Measurements from ENCODE around the gene SSC5D.

SSC5D gene

GRCh38 chr19:55552620-55553019 is 64.4 kb downstream of the SSC5D start:
- Histone ChIP-seq H3K36me3 (replicated peaks) (no peaks in the 10 kb centered on the region), H3K4me3 (ENCODE audit: low read depth, low read length) (no peak overlapping the region), H3K27me3 (replicated peaks) (no peaks in the 10 kb centered on the region), H3K27ac (peak overlapping the region; percentile 14)
- peak; percentile 85 for DNase-seq
- in situ Hi-C loops (cut with HindIII; ENCODE audit: low pct_ligation_motif_present, low sequenced_read_pairs) = no loop called here
- TF ChIP-seq CTCF (IDR thresholded peaks at IDR 0.05; ENCODE audit: low read depth, low read length, missing control alignments) = no peak

- peak overlapping the region; percentile 14 for H3K27ac ChIP-seq
- H3K27me3 ChIP-seq (replicated peaks) = no peaks in the 10 kb centered on the region
- H3K36me3 ChIP-seq (replicated peaks) = no peaks in the 10 kb centered on the region
- in situ Hi-C loops (cut with HindIII; ENCODE audit: low pct_ligation_motif_present, low sequenced_read_pairs) = no loop called here
- TF ChIP-seq CTCF (IDR thresholded peaks at IDR 0.05; ENCODE audit: low read depth, low read length, missing control alignments) = peak; percentile 6
- no peak for DNase-seq
- H3K4me3 ChIP-seq (ENCODE audit: low read depth, low read length) = no peak overlapping the region
Measured at GRCh38 chr19:55553217-55554182, 65.3 kb downstream of the SSC5D start.

- Histone ChIP-seq H3K4me3 (ENCODE audit: low read depth, low read length) (no peak overlapping the region), H3K27ac (no peak overlapping the region), H3K27me3 (replicated peaks) (no peaks in the 10 kb centered on the region), H3K36me3 (replicated peaks) (no peaks in the 10 kb centered on the region)
- no peak for DNase-seq
- no peak for TF ChIP-seq CTCF (IDR thresholded peaks at IDR 0.05; ENCODE audit: low read depth, low read length, missing control alignments)
- in situ Hi-C loops (cut with HindIII; ENCODE audit: low pct_ligation_motif_present, low sequenced_read_pairs) = no loop called here
Measured at GRCh38 chr19:55554302-55554701, 66.1 kb downstream of the SSC5D start.

GRCh38 chr19:55554741-55555152 is 66.5 kb downstream of the SSC5D start:
- no peaks in the 10 kb centered on the region for H3K27me3 ChIP-seq (replicated peaks)
- H3K36me3 ChIP-seq (replicated peaks) = no peaks in the 10 kb centered on the region
- no peak for DNase-seq
- H3K27ac ChIP-seq = no peak overlapping the region
- in situ Hi-C loops (cut with HindIII; ENCODE audit: low pct_ligation_motif_present, low sequenced_read_pairs) = no loop called here
- no peak for TF ChIP-seq CTCF (IDR thresholded peaks at IDR 0.05; ENCODE audit: low read depth, low read length, missing control alignments)
- no peak overlapping the region for H3K4me3 ChIP-seq (ENCODE audit: low read depth, low read length)

GRCh38 chr19:55559684-55560083 is 71.4 kb downstream of the SSC5D start:
- Histone ChIP-seq H3K27me3 (replicated peaks) (no peaks in the 10 kb centered on the region), H3K36me3 (replicated peaks) (no peaks in the 10 kb centered on the region), H3K27ac (no peak overlapping the region), H3K4me3 (ENCODE audit: low read depth, low read length) (no peak overlapping the region)
- in situ Hi-C loops (cut with HindIII; ENCODE audit: low pct_ligation_motif_present, low sequenced_read_pairs) = no loop called here
- no peak for TF ChIP-seq CTCF (IDR thresholded peaks at IDR 0.05; ENCODE audit: low read depth, low read length, missing control alignments)
- DNase-seq = no peak
